ENCODE data around the gene CLDN6. TPM values are rescaled to one million over a fixed set of nuclear protein-coding genes. Genes with fewer than 3 reads are reported as not detected.

CLDN6 gene
- total and polyA plus RNA-seq, 9 of the 15 experiments (the other 6 are each of a cell fraction or from before 2014, with no cell fraction given), result 0.22 to 0.75 (median 0.38) TPM; not detected in 3

- TF ChIP-seq NR0B1 (IDR thresholded peaks at IDR 0.05; ENCODE audit: partially characterized antibody) (no peak), LEF1 (IDR thresholded peaks at IDR 0.05) (no peak), ZFPM2 (CRISPR knock-in tag; IDR thresholded peaks at IDR 0.05) (no peak), NCOA2 (IDR thresholded peaks at IDR 0.05; ENCODE audit: partially characterized antibody in 2 of 2) (no peak), ZSCAN32 (CRISPR knock-in tag; IDR thresholded peaks at IDR 0.05) (no peak), ZNF518B (CRISPR knock-in tag; IDR thresholded peaks at IDR 0.05) (no peak), ZNF766 (CRISPR knock-in tag; conservative IDR thresholded peaks at IDR 0.05) (no peak), KDM1A (IDR thresholded peaks at IDR 0.05) (peak in 1 of 2 experiments; percentile 25; a peak in 1 of 4 replicates), ZBTB5 (IDR thresholded peaks at IDR 0.05) (no peak), HDAC3 (IDR thresholded peaks at IDR 0.05; ENCODE audit: borderline replicate concordance, partially characterized antibody) (no peak), HMG20A (CRISPR knock-in tag; conservative IDR thresholded peaks at IDR 0.05) (no peak), NCOR1 (IDR thresholded peaks at IDR 0.05) (no peak; the same call in 1 of the 2 replicates), TRIM25 (IDR thresholded peaks at IDR 0.05; ENCODE audit: borderline replicate concordance) (no peak), ZFP30 (CRISPR knock-in tag; IDR thresholded peaks at IDR 0.05; ENCODE audit: borderline replicate concordance) (no peak), RCOR1 (IDR thresholded peaks at IDR 0.05; ENCODE audit: borderline replicate concordance in 1 of 2, low read depth in 2 of 2, low read length in 2 of 2) (peak in 1 of 2 experiments; percentile 41; a peak in 1 of 4 replicates), NR1H2 (CRISPR knock-in tag; IDR thresholded peaks at IDR 0.05) (no peak), MAX (CRISPR knock-in tag; IDR thresholded peaks at IDR 0.05) (peak; percentile 78)
These were observed 2.0 kb downstream of the CLDN6 start (continued) for GRCh38 chr16:3015865-3016521.

Data from K562 (cell line).